ENCODE results near the gene TTLL11. TPM values are rescaled to one million over a fixed set of nuclear protein-coding genes. Genes with fewer than 3 reads are reported as not detected.

Gene TTLL11
- total RNA-seq, 1 experiment from 2014 or later = 7.0 TPM

- Histone ChIP-seq H3K27me3 (ENCODE audit: low read length) (no peaks in the 10 kb centered on the region), H3K4me3 (ENCODE audit: low read length) (no peak overlapping the region), H4K20me1 (ENCODE audit: low read length) (no peaks in the 10 kb centered on the region), H3K36me3 (ENCODE audit: low read depth, low read length) (no peaks in the 10 kb centered on the region), H3K79me2 (ENCODE audit: low read length) (no peaks in the 10 kb centered on the region), H3K4me2 (ENCODE audit: low read length) (no peak overlapping the region), H3K9ac (ENCODE audit: low read length) (no peak overlapping the region), H3K27ac (ENCODE audit: low read length) (no peak overlapping the region), H3K4me1 (ENCODE audit: insufficient read depth, low read length) (peaks cover 6% of the 10 kb centered on the region; the same call in 1 of the 2 replicates), H3K9me3 (ENCODE audit: low read length) (no peaks in the 10 kb centered on the region), H3F3A (ENCODE audit: low read length, unreplicated experiment) (no peaks in the 10 kb centered on the region), H2AFZ (ENCODE audit: low read length) (no peak overlapping the region), H3K9me2 (replicated peaks; ENCODE audit: low read length) (no peaks in the 10 kb centered on the region)
- DNase-seq (no peak), ATAC-seq (no peak)
- ChIA-PET CTCF (no interaction called here), POLR2A (ENCODE audit: unreplicated experiment) (no interaction called here)
- no TSS peak for BruUV-seq (replicated peaks)
- intact Hi-C loops (cut with micrococcal nuclease) = no loop called here
- TF ChIP-seq EZH2 (IDR thresholded peaks at IDR 0.05; ENCODE audit: low read length, unreplicated experiment) = no peak
- no peak for TF ChIP-seq EZH2phosphoT487 (IDR thresholded peaks at IDR 0.05; ENCODE audit: borderline replicate concordance, low read length)
- TF ChIP-seq CTCF (conservative IDR thresholded peaks at IDR 0.05; ENCODE audit: low read depth, low read length) = no peak
These were observed 22.3 kb upstream of the TTLL11 start for GRCh38 chr9:122115176-122116035.

- TF ChIP-seq EZH2phosphoT487 (IDR thresholded peaks at IDR 0.05; ENCODE audit: borderline replicate concordance, low read length) = no peak
- TF ChIP-seq EZH2 (IDR thresholded peaks at IDR 0.05; ENCODE audit: low read length, unreplicated experiment) = no peak
- no peak for TF ChIP-seq CTCF (conservative IDR thresholded peaks at IDR 0.05; ENCODE audit: low read depth, low read length)
- no peaks in the 10 kb centered on the region for H3K79me2 ChIP-seq (ENCODE audit: low read length)
- no peak overlapping the region for H2AFZ ChIP-seq (ENCODE audit: low read length)
- BruUV-seq (replicated peaks) = no TSS peak
- H3K9me2 ChIP-seq (replicated peaks; ENCODE audit: low read length) = no peaks in the 10 kb centered on the region
- ATAC-seq = no peak
- no peaks in the 10 kb centered on the region for H3K9me3 ChIP-seq (ENCODE audit: low read length)
- H4K20me1 ChIP-seq (ENCODE audit: low read length) = no peaks in the 10 kb centered on the region
- H3K36me3 ChIP-seq (ENCODE audit: low read depth, low read length) = no peaks in the 10 kb centered on the region
- POLR2A ChIA-PET (ENCODE audit: unreplicated experiment) = no interaction called here
- no peak overlapping the region for H3K4me2 ChIP-seq (ENCODE audit: low read length)
- H3K9ac ChIP-seq (ENCODE audit: low read length) = no peak overlapping the region
- CTCF ChIA-PET = no interaction called here
- H3F3A ChIP-seq (ENCODE audit: low read length, unreplicated experiment) = no peaks in the 10 kb centered on the region
- H3K27ac ChIP-seq (ENCODE audit: low read length) = no peak overlapping the region
- peaks cover 6% of the 10 kb centered on the region; the same call in 1 of the 2 replicates for H3K4me1 ChIP-seq (ENCODE audit: insufficient read depth, low read length)
- H3K27me3 ChIP-seq (ENCODE audit: low read length) = no peaks in the 10 kb centered on the region
- DNase-seq = no peak
- intact Hi-C loops (cut with micrococcal nuclease) = no loop called here
- H3K4me3 ChIP-seq (ENCODE audit: low read length) = no peak overlapping the region
These were observed 20.5 kb upstream of the TTLL11 start for GRCh38 chr9:122113574-122113973.

- intact Hi-C loops (cut with micrococcal nuclease) = no loop called here
- Histone ChIP-seq H3K79me2 (ENCODE audit: low read length) (no peaks in the 10 kb centered on the region), H3K27me3 (ENCODE audit: low read length) (no peaks in the 10 kb centered on the region), H3K36me3 (ENCODE audit: low read depth, low read length) (no peaks in the 10 kb centered on the region), H3K9me3 (ENCODE audit: low read length) (no peaks in the 10 kb centered on the region), H3F3A (ENCODE audit: low read length, unreplicated experiment) (no peaks in the 10 kb centered on the region), H3K4me3 (ENCODE audit: low read length) (no peak overlapping the region), H4K20me1 (ENCODE audit: low read length) (no peaks in the 10 kb centered on the region), H3K4me1 (ENCODE audit: insufficient read depth, low read length) (peaks cover 6% of the 10 kb centered on the region; the same call in 1 of the 2 replicates), H3K9ac (ENCODE audit: low read length) (no peak overlapping the region), H2AFZ (ENCODE audit: low read length) (no peak overlapping the region), H3K27ac (ENCODE audit: low read length) (no peak overlapping the region), H3K4me2 (ENCODE audit: low read length) (no peak overlapping the region), H3K9me2 (replicated peaks; ENCODE audit: low read length) (no peaks in the 10 kb centered on the region)
- ATAC-seq = peak; percentile 37; the same call in 1 of the 2 replicates
- BruUV-seq (replicated peaks) = no TSS peak
- CTCF ChIA-PET = no interaction called here
- DNase-seq = peak; percentile 47
- POLR2A ChIA-PET (ENCODE audit: unreplicated experiment) = interaction anchor here (0.6 kb wide), 1 partner anchor 301 kb away, joined by 3 read pairs; no protein-coding TSS in a partner anchor
- TF ChIP-seq CTCF (conservative IDR thresholded peaks at IDR 0.05; ENCODE audit: low read depth, low read length) (no peak), EZH2phosphoT487 (IDR thresholded peaks at IDR 0.05; ENCODE audit: borderline replicate concordance, low read length) (no peak), EZH2 (IDR thresholded peaks at IDR 0.05; ENCODE audit: low read length, unreplicated experiment) (no peak)
These were observed 19.1 kb upstream of the TTLL11 start for GRCh38 chr9:122112238-122112637.
